Thoracic aorta (tissue), 2 donors: ENCODE data around the gene GEMIN2. TPM values are rescaled to one million over a fixed set of nuclear protein-coding genes. Genes with fewer than 3 reads are reported as not detected.
A peak's percentile ranks its signal among the peaks of the same experiment; 100 is the strongest.
"Not testable (repeated sequence)": the region's sequence is repeated elsewhere in the genome, so short reads cannot be mapped to it uniquely, and the experiment has no call there.

Source experiments
- ATAC-seq: fragments of 150-250 bp; one replicate; pipeline ENCODE4 v1.8.0; 2017; ENCODE audit warnings: low read depth; ENCODE audit not compliant: insufficient number of reproducible peaks, low FRiP score
- DNase-seq: peaks from one replicate; pipeline ENCODE4 v3.0.0-alpha.2; 2020; ENCODE audit warnings: low spot score
- H3K27ac ChIP-seq, 2 donors: fragments of 200-600 bp; sonication (generic); 1 replicate in 1 of 2; 2 replicates in 1 of 2; pipeline ENCODE4 v1.5.1; 2016; ENCODE audit warnings: mild to moderate bottlenecking in 2 of 2, moderate library complexity in 2 of 2
- H3K27me3 ChIP-seq: fragments of 200-600 bp; sonication (generic); replicated peaks from 2 replicates; pipeline ENCODE4 v1.6.0; 2016; ENCODE audit warnings: mild to moderate bottlenecking; ENCODE audit not compliant: insufficient read depth
- H3K36me3 ChIP-seq: fragments of 200-600 bp; sonication (generic); one replicate; pipeline ENCODE4 v1.5.1; 2016
- H3K4me1 ChIP-seq, 2 donors: fragments of 200-600 bp; sonication (generic); 1 replicate in 1 of 2; 2 replicates in 1 of 2; pipeline versions ENCODE4 v1.5.1 to v1.6.0; 2016; ENCODE audit warnings: low read depth in 2 of 2, mild to moderate bottlenecking in 1 of 2; ENCODE audit not compliant: control insufficient read depth in 1 of 2
- H3K4me3 ChIP-seq: fragments of 200-600 bp; sonication (generic); 2 replicates; pipeline ENCODE4 v1.5.1; 2016; ENCODE audit warnings: mild to moderate bottlenecking
- H3K9me3 ChIP-seq: fragments of 200-600 bp; sonication (generic); 2 replicates; pipeline ENCODE4 v1.5.1; 2016
- total RNA-seq, 2 donors: library from RNA; depleted of rRNA; stranded (reverse); fragments of >200 nt; gene quantifications; one replicate each; pipeline versions ENCODE4 v1.1.0 to v1.2.3, GENCODE V29; 2016
- TF ChIP-seq, protein P1 (sequence below): fragments of 200-600 bp; sonication (generic); IDR thresholded peaks from one replicate; pipeline ENCODE4 v1.5.1; 2019; ENCODE audit warnings: antibody characterized with exemption

Gene GEMIN2
- total RNA-seq, 2 donors from 2014 or later: 7.6 to 9.5 TPM

DNA sequence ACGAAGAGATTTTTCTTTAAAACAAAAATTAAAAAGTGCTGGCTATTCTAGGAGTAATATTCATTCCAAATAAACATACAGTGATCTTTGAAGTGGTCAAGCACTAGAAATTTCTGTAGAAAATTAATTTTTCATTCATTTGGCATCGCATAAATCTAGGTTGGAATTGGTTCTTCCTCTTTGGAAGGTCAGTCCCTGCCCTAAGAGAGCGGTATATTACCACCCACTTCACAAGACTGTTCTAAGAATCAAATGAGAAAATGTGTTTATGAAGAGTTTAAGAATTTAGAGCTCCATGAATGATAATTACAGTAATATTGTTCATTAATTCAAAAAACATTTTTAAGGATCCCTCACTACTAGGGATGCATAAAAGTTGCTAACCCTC, 444 bp upstream of the GEMIN2 start:
- H3K4me3 ChIP-seq: peak overlapping the region; percentile 84
- TF ChIP-seq, protein P1, sequence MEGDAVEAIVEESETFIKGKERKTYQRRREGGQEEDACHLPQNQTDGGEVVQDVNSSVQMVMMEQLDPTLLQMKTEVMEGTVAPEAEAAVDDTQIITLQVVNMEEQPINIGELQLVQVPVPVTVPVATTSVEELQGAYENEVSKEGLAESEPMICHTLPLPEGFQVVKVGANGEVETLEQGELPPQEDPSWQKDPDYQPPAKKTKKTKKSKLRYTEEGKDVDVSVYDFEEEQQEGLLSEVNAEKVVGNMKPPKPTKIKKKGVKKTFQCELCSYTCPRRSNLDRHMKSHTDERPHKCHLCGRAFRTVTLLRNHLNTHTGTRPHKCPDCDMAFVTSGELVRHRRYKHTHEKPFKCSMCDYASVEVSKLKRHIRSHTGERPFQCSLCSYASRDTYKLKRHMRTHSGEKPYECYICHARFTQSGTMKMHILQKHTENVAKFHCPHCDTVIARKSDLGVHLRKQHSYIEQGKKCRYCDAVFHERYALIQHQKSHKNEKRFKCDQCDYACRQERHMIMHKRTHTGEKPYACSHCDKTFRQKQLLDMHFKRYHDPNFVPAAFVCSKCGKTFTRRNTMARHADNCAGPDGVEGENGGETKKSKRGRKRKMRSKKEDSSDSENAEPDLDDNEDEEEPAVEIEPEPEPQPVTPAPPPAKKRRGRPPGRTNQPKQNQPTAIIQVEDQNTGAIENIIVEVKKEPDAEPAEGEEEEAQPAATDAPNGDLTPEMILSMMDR: no peak
- no peaks in the 10 kb centered on the region for H3K9me3 ChIP-seq
- DNase-seq (no peak), ATAC-seq (no peak)
- peaks cover 9 to 19% of the 10 kb centered on the region in 2 donors for H3K4me1 ChIP-seq
- no peaks in the 10 kb centered on the region for H3K27me3 ChIP-seq
- H3K27ac ChIP-seq: peak overlapping the region; percentile 16 to 69
- H3K36me3 ChIP-seq: no peaks in the 10 kb centered on the region

DNA sequence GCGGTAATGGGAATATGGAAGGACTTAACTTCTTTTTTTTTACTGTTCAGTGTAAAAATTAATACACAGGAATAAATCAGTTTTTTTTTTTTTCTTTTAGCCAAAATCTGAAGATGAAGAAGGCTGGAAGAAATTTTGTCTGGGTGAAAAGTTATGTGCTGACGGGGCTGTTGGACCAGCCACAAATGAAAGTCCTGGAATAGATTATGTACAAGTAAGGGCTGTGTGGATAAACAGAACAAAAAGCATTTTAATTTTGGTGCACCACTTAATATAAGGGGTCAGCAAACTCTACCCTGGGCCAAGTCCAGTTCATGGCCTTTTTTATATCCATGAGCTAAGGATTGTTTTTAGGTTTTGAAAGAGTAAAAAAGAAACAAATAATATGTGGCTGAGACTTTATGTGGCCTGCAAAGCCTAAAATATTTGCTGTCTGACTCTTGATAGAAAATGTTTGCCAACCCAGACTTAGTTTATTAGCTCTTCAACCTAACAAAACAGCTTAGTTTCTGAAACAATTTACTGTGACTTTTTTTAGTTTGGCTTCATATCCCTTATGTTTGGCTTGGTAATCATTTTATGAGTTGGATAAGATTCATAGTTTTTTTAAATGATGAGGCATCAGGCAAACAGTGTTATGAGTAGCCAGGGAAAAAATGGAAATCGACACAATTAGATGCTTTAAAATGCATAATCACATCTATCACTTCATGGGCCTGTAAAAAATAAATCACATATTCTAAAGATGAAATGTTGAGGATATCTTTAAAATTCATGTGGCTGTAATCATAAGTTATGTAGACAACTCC, 8.4 kb downstream of the GEMIN2 start:
- DNase-seq (no peak), ATAC-seq (no peak)
- peak overlapping the region in 1 of 2 donors; percentile 37 for H3K27ac ChIP-seq
- H3K4me1 ChIP-seq: no peaks in the 10 kb centered on the region
- H3K27me3 ChIP-seq: no peaks in the 10 kb centered on the region
- no peak overlapping the region for H3K4me3 ChIP-seq
- no peaks in the 10 kb centered on the region for H3K9me3 ChIP-seq
- TF ChIP-seq, protein P1: no peak
- H3K36me3 ChIP-seq: peaks cover 21% of the 10 kb centered on the region

DNA sequence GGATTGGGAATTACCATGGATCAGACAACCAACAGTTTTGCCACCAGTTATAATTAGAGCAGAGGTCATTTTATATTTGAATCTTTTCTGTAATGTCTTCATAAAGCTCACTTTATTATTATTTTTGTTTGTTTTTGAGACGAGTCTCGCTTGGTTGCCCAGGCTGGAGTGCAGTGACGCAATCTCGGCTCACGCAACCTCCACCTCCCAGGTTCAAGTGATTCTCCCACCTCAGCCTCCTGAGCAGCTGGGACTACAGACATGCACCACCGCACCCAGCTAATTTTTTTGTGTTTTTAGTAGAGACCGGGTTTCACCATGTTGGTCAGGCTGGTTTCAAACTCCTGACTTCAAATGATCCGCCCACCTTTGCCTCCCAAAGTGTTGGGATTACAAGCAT, 23.7 kb downstream of the GEMIN2 start:
- not testable (repeated sequence) for ATAC-seq, H3K4me1 ChIP-seq, H3K4me3 ChIP-seq, H3K27me3 ChIP-seq, DNase-seq, H3K9me3 ChIP-seq, H3K27ac ChIP-seq
- H3K36me3 ChIP-seq: peaks cover 20% of the 10 kb centered on the region

DNA sequence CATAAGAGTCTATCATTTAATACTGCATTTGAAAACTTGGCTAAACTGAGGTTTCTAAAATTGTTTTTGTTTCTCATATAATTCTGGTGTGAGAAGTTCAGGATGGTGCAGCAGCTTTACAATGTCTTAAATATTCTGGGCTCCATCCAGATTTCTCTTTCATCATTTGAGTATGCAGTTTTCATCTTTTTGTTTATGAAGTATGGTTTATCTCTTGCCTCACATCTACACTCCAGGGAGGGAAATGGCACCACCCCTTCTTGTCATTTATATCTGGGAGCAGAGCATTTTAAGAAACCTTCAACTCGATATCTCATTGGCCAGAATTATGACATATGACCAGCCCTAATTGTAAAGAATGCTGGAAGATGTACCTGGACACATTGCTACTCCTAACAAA, 24.3 kb downstream of the GEMIN2 start:
- ATAC-seq: no peak
- Histone ChIP-seq H3K27ac (no peak overlapping the region), H3K9me3 (no peaks in the 10 kb centered on the region), H3K27me3 (no peaks in the 10 kb centered on the region), H3K36me3 (peaks cover 20% of the 10 kb centered on the region), H3K4me3 (no peak overlapping the region), H3K4me1 (no peaks in the 10 kb centered on the region)
- no peak for DNase-seq
- TF ChIP-seq, protein P1: no peak

DNA sequence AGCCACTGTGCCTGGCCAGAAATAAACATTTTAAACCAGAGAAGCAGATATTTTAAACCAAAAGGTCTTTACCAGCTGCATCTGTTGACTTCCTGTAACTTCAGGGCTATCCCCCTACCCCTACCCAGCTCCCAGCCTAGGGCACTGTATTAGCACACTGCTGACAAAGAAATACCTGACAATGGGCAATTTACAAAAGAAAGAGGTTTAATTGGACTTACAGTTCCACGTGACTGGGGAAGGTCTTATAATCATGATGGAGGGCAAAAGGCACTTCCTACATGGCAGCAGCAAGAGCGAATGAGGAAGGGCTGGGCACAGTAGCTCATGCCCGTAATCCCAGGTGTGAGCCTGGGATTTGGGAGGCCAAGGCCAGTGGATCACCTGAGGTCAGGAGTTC, 26.0 kb downstream of the GEMIN2 start:
- TF ChIP-seq, protein P1: no peak
- no peak for DNase-seq
- Histone ChIP-seq H3K27me3 (no peaks in the 10 kb centered on the region), H3K36me3 (peaks cover 5% of the 10 kb centered on the region), H3K9me3 (no peaks in the 10 kb centered on the region), H3K4me3 (no peak overlapping the region), H3K4me1 (no peaks in the 10 kb centered on the region), H3K27ac (no peak overlapping the region)
- ATAC-seq: no peak

DNA sequence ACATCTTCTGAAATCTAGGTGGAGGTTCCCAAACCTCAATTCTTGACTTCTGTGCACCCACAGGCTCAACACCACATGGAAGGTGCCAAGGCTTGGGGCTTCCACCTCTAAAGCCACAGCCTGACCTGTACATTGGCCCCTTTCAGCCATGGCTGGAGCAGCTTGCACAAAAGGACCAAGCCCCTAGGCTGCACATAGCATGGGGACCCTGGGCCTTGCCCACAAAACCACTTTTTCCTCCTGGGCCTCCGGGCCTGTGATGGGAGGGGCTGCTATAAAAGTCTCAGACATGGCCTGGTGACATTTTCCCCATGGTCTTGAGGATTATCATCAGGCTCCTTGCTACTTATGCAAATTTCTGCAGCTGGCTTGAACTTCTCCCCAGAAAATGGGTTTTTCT, 27.5 kb downstream of the GEMIN2 start:
- ATAC-seq, H3K36me3 ChIP-seq, H3K4me3 ChIP-seq, DNase-seq, H3K27me3 ChIP-seq, H3K9me3 ChIP-seq, H3K4me1 ChIP-seq, H3K27ac ChIP-seq: not testable (repeated sequence)

DNA sequence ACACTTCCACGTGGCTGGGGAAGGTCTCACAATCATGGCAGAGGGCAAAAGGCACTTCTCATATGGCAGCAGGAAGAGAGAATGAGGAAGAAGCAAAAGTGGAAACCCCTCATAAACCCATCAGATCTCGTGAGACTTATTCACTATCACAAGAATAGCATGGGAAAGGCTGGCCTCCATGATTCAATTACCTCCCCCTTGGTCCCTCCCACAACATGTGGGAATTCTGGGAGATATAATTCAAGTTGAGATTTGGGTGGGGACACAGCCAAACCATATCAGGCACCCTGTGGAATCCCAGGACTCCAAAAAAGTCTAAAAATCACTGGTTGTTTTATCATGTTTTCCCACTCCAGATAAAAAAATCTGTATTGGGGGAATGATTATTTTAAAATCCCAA, 29.1 kb downstream of the GEMIN2 start:
- not testable (repeated sequence) for H3K4me1 ChIP-seq, H3K36me3 ChIP-seq

More for the DNA sequence above, 29.1 kb downstream of the GEMIN2 start:
- not testable (repeated sequence) for H3K9me3 ChIP-seq, DNase-seq, H3K4me3 ChIP-seq, H3K27me3 ChIP-seq, H3K27ac ChIP-seq, ATAC-seq
